GM19468 (cell line): ENCODE data around the gene VTI1A.
"Not testable (repeated sequence)": the region's sequence is repeated elsewhere in the genome, so short reads cannot be mapped to it uniquely, and the experiment has no call there.

Experiments used
- ATAC-seq: cut with Tn5 transposase; IDR thresholded peaks from one replicate; pipeline ENCODE4 v1.9.1; 2021; ENCODE audit warnings: mild to moderate bottlenecking, moderate library complexity, moderate number of reproducible peaks; ENCODE audit not compliant: unreplicated experiment; ENCODE audit errors: extremely low read depth

VTI1A gene

DNA sequence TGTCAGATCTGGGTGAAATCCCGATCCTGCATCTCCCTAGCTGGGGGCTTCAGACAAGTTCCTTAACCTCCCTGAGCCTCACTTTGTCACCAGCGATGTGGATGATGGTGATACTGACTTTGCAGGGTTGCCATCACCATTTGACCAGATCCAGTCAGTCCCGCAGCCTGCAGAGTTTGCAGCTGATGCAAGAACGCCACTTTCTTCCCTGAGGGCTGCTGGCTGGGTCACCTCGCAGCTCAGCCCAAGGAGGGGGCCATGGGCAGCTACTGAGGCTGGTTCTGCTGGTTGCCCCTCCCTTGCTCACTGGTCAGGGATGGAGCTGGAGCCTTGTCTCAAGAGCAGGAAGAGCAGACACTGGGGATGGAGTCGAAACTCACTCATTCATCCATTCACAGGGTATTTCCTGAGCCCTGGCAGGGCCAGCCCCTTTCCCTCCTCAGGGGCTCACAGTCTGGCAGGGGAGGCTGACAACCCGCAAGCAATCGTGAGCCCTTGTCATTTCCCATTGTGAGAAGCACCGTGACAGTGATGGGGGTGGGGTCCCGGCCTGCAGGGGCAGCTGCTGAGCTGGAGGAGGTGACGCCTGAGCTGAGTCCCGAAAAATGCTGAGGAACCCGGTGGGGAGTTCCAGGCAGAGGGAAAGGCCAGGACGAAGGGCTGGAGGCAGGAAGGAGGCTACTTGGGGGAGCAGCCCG, 391.9 kb downstream of the VTI1A start:
- ATAC-seq = no peak

DNA sequence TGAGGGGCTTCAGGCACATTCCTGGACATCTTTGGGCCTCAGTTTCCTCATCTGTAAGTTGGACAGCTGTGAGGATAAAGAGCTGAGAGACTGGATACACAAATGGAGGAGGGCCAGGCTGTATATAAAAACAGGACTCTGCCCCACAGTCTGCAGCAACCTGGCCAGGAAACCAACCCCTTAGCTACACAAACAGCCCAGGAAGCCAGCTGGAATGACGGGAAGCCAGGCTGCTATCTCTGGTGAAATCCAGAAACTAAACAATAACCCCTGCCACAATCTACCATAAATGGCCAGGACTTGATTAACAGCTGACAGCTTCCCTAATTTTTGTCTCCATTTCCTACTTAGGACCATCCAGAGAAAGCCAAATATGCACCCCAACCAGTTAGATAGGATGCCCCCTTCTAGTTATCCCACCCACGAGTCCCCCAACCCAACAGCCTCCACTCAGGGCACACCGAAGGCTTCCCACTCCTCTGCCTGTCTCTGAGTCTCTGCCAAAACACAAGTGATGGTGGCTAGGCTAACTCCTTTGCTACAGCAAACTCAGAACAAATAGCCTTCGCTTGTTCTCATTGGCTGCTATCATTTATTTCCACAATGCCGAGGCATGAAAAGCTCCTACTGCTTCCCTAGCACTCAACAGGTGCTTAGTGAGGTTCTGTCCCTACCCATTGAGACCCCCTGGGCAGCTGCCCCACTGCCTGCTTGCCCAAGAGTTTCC, 393.1 kb downstream of the VTI1A start:
- no peak for ATAC-seq

DNA sequence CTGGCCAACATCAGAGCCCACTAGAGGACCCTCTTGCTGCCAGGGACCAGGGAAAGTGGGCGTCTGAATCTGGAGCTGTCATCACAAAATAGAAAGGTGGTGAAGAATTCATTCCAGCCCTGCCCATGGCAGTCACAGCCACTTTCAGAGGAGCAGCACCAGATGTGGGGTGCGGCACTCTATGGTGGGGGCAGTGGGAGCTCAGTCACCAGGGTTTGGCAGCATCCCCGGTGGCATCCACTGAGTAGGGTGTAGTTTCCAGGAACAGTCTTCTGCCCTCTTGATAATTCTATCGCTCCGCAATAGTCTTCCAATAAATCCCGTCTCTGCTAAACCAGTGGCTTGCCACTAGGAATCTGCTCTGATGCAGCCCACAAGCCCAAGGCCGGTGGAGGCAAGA, 394.5 kb downstream of the VTI1A start:
- ATAC-seq = no peak

DNA sequence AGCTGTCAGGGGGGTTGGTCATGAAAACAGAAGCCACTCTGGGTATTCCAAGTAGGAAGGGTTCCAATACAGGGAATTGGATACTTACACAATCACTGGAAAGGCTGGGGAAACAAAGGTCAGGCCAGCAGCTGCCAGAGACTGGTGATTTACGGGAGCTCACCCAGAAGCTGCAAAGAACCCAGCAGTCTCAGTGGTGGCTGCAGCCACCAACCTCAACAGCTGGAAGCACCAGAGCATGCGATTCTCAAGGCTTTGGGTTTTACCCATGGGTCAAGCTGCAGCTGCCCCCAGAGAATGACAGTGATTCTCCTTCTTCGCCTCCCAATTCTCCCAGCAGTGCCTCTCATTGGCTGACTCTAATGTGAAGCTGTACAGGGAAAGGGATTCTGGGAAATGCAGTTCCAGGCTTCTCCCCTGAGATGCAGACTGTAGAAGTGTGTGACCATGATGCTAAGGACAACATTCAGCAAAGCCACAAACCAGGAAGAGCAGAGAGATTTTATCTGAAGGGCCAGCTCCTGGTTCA, 395.9 kb downstream of the VTI1A start:
- peak; percentile 98 for ATAC-seq

DNA sequence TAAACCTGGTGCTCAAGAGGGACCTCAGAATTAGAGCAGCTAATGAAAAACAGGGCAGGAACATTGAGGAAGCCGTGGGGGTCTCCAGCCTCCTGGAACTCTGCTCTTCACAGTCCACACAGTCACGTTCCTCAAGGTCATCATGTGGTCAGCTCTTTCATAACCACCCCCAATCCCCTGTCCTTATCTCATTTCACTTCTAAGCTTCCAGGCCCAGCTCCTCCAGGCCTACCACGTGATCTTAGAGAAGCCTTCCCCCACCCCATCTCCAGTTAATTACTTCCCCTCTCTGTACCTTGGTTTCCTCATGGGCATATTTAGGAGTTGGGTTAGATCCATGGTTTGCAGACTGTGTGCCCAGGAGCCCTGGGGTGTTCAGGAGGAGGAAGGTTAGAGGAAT, 396.6 kb downstream of the VTI1A start:
- no peak for ATAC-seq

DNA sequence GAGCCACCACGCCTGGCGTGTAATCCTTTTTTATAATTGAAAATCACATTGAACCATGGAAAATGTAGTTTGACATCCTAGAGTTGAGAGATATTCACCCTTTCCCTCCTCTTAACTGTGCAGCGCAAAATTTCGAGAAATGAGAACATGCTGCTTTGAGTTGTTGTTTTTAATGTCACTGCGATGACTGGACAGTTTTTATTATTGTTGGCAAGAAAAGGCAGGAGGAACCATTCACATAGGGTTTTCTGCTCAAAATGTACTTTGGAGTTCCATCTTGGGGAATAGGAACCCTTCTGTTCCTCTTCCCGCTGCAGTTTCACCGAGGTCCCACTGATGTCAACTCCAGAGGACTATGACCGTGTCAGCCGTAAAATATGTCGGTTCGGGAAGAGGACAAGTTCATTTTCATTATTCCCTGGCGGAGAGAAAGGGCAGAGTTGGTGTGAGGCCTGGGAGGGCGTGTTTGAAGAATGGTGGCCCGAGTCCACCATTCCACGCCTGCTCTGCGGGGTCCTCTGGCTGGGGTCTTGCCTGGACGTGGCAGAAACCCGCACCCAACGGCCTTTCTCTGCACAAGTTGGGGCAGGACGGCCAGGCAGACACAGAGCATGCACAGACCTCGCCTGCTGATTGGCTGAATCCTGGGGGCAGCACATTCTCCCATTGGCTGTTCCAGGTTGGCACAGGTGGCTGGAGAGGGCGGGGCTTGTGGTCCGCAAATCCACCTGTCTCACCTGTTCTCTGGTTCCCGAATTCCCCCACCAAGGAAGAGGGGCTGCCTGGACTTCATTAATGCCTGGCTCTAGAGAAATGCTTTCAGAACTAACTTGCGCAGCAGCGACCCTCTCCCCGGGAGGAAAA, 397.9 kb downstream of the VTI1A start:
- no peak for ATAC-seq

DNA sequence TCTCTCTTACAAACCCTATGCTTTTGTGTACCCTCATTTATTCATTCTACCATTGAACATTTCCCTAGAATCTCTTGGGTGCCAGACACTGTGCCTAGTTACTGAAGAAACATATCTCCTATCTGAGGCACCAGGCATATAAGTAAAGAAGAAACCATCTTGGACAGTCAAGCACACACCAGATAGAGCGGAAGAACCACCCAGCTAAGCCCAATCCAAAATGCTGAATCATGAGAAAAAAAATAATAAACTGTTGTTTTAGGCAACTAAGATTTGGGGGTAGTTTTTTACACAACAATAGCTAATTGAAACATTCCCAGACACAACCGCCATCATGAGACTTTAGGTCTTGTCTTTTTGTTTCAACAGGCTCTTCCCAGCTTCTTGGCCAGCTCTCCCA, 400.8 kb downstream of the VTI1A start:
- no peak for ATAC-seq

DNA sequence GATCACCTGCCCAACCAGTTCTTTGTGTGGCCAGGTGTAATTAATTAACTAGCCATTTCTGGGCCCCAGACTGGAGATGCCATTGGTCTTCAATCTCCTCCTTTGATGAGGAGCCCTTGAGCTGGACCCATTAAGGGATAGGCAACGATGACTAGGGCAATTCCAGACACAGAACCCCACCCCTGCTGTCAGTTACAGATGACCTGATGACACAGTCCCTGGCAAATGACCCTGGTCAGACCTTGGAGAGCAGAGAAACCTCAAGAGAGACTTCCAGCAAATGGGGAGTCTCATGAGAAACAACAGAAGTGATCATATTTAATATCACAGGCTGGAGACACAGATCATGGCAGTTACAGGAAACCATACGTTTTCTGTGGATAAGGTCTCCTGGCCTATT, 401.2 kb downstream of the VTI1A start:
- ATAC-seq = no peak

DNA sequence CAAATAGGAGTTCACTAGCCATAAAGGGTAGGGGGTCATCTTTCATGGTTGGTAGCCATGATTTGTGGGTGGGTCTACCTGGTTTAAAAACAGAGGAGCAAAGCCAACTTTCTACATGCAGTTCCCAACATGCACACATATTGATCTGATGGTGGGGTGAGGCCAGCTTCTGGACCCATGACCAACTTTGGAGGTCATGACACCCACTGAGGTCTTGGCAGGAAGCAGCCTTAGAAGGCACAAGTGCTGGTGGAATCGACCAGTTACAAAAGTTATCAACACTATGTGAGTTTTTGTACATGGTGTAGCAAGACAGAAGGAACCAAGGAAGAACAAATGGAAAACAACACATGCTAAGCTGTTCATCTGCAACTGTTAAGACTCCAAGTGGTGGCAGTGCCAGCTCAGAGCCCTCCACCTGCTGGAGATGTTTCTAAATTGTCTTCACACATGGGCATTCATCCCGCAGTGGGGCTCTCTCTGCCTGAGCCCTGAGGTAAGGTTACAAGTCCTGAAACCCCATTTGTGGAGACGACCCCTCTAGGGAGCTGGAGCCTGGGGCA, 401.9 kb downstream of the VTI1A start:
- ATAC-seq = no peak

DNA sequence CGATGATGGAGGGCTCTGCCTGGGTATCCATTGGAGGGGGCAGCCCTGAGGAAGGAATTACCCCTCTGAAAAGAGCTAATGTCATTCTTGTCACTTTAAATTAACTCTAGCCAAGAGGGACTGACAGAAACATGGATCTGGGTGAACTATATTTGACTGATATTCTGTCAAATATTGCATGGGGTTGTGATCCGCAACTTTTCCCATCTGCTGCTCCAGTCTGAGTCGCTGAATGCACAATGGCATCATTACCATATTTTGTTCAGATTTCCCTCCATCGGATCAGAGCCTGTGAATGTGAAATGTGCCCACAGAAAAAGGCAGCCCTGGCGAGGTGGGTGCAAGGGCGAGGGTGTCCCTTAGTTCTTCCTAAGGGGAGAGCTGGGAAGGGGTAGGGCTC, 402.5 kb downstream of the VTI1A start:
- ATAC-seq = no peak

DNA sequence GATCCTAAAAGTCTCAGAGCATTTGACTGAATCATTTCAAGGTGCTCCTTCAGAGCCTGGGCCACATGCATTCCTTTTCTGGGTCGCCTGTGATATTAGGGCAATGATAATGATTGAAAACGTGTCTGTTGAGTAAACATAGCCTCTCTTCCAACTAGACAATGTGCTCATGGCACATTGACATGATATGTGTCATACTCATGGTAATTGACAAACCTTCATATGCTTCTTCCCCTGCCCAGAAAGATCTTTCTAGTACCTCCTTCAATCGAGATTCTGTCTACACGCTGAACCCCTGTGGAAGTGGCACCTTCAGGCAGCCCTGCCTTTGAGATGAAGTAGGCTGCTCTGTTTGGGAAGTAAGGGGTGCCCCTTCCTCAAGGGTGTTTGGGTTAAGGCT, 404.2 kb downstream of the VTI1A start:
- ATAC-seq = no peak

DNA sequence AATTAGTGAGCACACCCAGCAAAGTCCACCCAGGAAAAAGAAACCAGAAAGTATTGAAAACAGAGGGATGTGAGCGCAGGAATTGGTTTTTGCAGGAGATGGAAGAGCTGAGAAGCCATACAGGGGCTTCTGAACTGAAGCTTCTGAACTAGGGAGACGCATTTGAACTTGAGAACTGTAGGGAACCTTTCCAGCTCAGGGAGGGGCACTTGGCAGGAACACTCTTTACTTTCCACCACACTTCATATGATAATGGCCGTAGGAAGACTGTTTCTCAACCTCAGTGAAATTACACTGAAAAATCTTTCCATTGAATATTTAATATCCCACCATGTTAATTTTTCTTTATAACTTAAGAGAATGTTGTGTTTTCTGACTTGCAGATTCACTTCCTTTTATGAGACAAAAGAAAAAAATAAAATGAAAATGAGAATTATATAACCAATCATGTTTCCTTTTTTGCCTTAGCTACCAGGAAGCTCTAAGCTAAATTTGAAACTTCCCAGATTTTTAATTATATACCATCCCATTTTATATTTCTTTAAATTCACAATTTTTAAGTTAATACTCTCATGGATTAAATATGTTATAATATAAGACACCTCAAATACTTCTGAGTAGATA, 404.7 kb downstream of the VTI1A start:
- ATAC-seq = no peak

DNA sequence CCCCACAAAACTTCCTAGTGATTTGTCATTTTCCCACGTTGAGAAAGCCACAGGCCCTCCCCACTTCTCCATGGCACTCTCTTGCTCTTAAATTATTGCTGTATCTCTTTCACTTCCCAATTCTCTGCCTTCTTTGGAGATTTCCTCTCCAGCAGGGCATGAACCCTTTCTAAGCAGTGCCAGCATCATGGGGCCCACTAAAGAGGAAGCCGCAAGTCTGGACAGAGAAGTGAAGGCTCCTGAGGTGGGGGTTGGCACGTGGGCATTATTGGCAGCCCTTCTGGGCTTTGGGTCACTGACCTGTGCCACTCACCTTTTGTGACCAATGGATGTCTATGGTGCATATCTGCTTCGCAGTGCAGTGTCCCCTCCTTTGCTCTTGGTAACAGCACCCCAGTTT, 405.3 kb downstream of the VTI1A start:
- ATAC-seq = no peak

DNA sequence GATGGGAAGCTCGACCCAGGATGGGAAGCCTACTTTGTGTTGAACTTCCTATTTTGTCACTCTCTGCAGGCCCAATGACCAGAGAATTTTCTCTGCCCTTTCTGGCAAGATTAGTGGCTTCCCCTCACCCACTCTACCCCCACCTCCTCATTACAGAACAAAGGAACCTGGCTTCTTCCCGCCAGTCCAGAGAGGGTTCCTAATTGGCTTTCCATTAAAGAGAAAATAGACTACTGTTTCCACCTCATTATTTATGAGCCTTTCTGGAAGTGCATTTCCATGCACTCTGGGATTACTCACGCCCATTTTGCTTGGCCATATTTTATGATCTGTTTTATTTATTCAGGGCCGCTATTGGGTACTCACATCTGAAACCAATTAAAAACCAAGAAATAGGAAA, 408.1 kb downstream of the VTI1A start:
- no peak for ATAC-seq

DNA sequence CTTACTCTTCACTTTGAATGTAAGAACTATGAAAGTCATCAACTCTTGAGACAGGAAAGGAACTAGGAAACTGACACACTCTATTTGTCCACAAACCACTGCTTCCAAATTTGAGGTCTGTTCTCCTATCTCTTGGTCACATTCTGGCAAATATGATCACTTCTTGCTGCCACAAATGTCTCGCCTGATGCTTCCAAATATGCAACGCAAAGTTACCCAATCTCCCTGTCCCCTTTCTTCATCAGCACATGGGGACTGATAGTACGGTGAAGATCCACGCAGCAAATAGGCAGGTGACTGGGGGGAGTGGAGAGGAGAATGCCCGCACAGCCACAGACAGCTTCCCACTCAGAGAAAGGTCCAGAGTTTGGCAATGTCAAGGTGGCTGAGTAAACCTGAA, 410.5 kb downstream of the VTI1A start:
- no peak for ATAC-seq

DNA sequence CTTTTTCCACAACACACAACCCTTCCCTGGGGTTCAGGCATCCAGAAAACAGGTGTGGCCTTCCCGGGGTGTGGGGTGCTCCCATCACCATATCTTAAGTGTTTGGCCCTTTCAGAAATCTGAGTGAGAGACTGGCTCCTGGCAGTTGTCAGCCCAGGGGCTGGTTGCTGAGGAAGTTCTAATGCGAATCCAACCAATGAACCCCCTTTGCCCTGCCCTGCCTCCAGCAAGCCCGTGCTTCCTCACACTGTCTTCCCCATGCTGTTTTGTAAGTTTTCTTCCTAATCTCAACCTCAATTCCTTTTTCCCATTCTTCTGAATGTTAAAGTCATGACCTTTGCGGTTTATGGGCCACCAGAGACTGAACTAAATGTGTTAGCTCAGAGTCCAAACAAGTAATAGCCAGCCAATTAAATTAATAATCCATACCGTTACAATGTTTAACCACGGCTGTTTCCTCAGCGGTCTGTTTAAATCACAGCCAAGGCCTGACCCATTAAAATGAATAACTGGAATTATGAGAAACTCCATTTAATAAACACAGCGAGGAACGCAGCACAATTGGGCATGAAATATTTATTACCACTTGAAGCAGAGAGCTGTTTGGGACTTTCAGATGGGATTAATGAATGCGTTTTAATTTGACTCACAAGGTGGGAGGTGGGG, 412.1 kb downstream of the VTI1A start:
- no peak for ATAC-seq

DNA sequence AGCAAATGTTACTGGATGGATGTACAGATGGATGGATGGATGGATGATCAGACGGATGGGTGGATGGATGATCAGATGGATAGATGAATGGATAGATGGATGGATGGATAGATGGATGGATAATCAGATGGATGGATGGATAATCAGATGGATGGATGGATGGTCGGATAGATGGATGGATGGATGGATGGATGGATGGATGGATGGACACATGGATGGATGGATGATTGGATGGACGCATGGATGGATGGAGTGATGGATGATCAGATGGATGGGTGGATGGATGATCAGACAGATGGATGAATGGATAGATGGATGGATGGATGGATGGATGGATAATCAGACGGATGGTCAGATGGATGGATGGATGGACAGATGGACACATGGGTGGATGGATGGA, 412.8 kb downstream of the VTI1A start:
- no peak for ATAC-seq

DNA sequence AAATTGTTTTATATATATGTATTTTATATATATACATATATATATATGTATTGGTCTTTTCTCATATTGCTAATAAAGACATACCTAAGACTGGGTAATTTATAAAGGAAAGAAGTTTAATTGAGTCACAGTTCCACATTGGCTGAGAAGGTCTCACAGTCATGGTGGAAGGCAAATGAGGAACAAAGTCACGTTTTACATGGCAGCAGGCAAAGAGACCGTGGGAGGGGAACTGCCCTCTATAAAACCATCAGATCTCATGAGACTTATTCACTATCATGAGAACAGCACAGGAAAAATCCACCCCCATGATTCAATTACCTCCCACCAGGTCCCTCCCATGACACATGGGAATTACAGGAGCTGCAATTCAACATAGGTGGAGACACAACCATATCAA, 416.4 kb downstream of the VTI1A start:
- ATAC-seq = not testable (repeated sequence)
